GM06990 (cell line): ENCODE results near the gene ATF1.

Experiments used
- DNase-seq: peaks from one replicate; pipeline ENCODE4 v3.0.0-alpha.2; 2011; ENCODE audit not compliant: insufficient read length; ENCODE audit errors: extremely low read depth
- H3K27me3 ChIP-seq: replicated peaks from 2 replicates; pipeline ENCODE4 v1.6.0; 2011; ENCODE audit warnings: low read length; ENCODE audit not compliant: control insufficient read depth, insufficient read depth
- H3K36me3 ChIP-seq: 2 replicates; pipeline ENCODE4 v1.5.1; 2011; ENCODE audit warnings: low read length; ENCODE audit not compliant: control insufficient read depth, insufficient read depth
- H3K4me3 ChIP-seq: replicated peaks from 2 replicates; pipeline ENCODE4 v1.5.1; 2011; ENCODE audit warnings: low read depth, mild to moderate bottlenecking, control low read depth, low read length
- CTCF ChIP-seq: IDR thresholded peaks from 2 replicates; pipeline ENCODE4 v1.5.1; 2011; ENCODE audit warnings: low read length, control low read depth, mild to moderate bottlenecking, inconsistent platforms; ENCODE audit not compliant: insufficient read depth, poor library complexity, severe bottlenecking

ATF1 gene

DNA sequence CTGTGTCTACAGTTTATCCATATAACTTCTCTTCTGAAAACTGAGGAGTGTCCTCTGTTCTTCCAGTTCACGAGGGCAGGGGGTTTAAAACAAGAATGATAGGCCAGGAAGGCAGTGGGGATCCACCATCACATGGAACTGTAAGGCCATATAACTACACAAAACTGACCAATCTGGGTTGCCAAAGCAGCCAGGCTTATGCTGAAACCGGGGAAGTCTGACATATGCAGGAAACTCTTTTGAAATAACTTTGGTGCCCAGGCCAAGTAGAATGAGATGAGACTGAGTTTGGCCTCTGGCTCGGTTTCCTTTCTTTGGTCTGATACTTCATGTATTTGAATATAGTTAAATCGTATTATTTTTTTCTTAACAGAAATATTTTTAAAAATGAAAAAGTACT, 18.0 kb upstream of the ATF1 start:
- Histone ChIP-seq H3K36me3 (peaks cover 16% of the 10 kb centered on the region), H3K27me3 (no peaks in the 10 kb centered on the region), H3K4me3 (no peak overlapping the region)
- no peak for TF ChIP-seq CTCF
- DNase-seq, result no peak

- no peak for DNase-seq
- peaks cover 12% of the 10 kb centered on the region for H3K36me3 ChIP-seq
- H3K27me3 ChIP-seq, result no peaks in the 10 kb centered on the region
- no peak overlapping the region for H3K4me3 ChIP-seq
- TF ChIP-seq CTCF, result no peak
Observed at GRCh38 chr12:50746431-50746830, 17.5 kb upstream of the ATF1 start.

DNA sequence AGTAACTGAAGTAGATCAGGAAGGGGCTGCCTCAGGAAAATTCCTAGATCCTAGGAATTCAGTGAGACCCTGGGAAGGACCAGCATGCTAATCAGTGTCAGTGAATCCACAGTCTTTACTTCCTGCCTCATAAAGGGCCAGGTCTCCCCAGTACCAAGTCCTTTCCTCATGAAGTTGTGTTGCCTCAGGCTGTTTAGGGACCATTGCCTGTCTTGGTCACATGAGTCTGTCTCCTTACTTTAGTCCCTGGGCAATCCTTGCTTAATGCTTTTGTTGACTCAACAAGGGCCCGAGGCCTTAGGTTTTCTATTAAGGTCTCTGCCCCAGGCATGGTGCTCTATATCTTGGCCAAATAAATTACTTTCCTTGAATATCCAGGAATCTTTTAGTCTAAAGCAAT, 16.1 kb upstream of the ATF1 start:
- no peak for DNase-seq
- Histone ChIP-seq H3K36me3 (peaks cover 10% of the 10 kb centered on the region), H3K27me3 (no peaks in the 10 kb centered on the region), H3K4me3 (no peak overlapping the region)
- TF ChIP-seq CTCF, result no peak

DNA sequence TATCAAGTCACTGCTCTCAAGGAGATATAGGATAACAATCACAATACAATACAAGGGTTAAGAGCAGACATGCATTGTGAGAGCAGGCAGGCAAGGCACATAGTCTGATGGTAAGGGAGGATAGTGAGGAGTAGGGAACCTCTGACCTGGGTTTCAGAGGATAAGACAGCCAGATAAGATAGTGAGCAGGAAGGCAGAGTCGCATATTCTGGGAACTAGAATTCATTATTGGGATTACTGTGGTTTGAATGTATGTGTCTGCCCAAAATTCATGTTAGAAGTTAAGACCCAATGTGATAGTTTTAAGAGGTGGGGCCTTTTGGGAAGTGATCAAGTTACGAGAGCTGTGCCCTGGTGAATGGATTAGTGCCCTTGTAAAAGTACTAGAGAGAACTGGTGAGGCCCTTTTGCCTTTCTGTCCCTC, 14.4 kb upstream of the ATF1 start:
- no peak for TF ChIP-seq CTCF
- peaks cover 7% of the 10 kb centered on the region for H3K36me3 ChIP-seq
- no peak for DNase-seq
- no peak overlapping the region for H3K4me3 ChIP-seq
- H3K27me3 ChIP-seq, result no peaks in the 10 kb centered on the region

DNA sequence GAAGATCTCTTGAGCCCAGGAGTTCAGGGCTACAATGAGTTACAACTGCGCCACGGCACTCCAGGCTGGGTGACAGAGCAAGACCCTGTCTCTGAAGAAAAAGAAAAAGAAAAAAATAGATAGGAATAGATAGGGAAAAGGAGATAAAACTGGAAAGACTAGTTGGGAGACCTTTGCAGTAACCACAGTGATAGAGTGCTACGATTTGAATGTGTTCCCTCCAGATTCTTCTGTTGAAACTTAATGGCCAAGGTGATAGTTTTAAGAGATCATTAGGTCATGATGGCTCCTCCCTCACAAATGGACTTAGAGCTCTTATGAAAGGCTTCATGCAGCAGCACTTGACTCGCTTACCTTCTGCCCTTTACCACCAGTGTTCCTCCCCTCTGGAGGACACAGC, 13.5 kb upstream of the ATF1 start:
- DNase-seq, result no peak
- no peaks in the 10 kb centered on the region for H3K27me3 ChIP-seq
- TF ChIP-seq CTCF, result no peak
- H3K4me3 ChIP-seq, result no peak overlapping the region
- H3K36me3 ChIP-seq, result peaks cover 7% of the 10 kb centered on the region
